Measurements from ENCODE around the gene SRSF4. TPM values are rescaled to one million over a fixed set of nuclear protein-coding genes. Genes with fewer than 3 reads are reported as not detected.

Gene SRSF4
- total and polyA plus RNA-seq, 10 of the 15 experiments (the other 5 are each of a cell fraction or from before 2014, with no cell fraction given): 17.2 to 107 (median 78.6) TPM

DNA sequence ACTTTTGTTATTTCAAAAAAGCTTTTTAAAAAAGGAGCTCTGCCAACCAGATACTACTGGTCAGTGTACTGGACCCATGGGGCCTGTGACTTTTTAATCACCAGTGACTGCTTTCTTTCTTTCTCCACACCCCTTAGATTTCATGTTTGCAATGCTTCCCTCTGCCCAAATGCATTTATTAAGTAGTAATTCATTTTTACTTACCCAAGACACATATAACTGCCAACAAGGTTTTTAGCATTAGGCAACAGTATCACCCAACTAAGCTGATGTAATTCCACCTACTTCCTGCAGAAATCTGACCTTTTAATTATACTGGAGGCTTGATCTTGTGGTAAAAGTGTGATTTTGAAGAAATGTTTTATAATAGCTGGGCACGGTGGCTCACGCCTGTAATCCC lies 36.5 kb upstream of the SRSF4 start (continued):
- TF ChIP-seq, protein P1, sequence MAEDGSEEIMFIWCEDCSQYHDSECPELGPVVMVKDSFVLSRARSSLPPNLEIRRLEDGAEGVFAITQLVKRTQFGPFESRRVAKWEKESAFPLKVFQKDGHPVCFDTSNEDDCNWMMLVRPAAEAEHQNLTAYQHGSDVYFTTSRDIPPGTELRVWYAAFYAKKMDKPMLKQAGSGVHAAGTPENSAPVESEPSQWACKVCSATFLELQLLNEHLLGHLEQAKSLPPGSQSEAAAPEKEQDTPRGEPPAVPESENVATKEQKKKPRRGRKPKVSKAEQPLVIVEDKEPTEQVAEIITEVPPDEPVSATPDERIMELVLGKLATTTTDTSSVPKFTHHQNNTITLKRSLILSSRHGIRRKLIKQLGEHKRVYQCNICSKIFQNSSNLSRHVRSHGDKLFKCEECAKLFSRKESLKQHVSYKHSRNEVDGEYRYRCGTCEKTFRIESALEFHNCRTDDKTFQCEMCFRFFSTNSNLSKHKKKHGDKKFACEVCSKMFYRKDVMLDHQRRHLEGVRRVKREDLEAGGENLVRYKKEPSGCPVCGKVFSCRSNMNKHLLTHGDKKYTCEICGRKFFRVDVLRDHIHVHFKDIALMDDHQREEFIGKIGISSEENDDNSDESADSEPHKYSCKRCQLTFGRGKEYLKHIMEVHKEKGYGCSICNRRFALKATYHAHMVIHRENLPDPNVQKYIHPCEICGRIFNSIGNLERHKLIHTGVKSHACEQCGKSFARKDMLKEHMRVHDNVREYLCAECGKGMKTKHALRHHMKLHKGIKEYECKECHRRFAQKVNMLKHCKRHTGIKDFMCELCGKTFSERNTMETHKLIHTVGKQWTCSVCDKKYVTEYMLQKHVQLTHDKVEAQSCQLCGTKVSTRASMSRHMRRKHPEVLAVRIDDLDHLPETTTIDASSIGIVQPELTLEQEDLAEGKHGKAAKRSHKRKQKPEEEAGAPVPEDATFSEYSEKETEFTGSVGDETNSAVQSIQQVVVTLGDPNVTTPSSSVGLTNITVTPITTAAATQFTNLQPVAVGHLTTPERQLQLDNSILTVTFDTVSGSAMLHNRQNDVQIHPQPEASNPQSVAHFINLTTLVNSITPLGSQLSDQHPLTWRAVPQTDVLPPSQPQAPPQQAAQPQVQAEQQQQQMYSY (CRISPR knock-in tag; IDR thresholded peaks at IDR 0.05): no peak
- no peak for TF ChIP-seq BRCA1 (IDR thresholded peaks at IDR 0.05; ENCODE audit: low read depth, low read length)

DNA sequence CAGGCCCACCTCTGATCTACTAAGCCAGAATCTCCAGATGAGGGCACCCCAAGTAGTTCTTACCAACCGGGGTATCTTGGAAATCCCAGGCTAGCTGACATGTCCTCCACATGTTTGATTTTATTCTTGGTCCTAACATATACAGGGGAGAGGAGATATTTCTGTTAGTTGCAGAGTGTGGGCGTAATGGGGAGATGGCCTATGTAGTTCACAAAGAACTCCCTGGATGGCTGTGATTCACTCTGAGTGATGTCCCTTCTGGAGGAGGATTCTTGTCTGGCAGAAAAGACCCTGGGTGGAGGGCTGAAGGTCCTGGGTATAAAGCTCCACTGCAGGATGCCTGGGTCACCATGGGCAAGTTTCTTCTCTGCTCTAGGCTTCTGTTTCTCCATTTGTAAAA lies 35.9 kb upstream of the SRSF4 start:
- no TSS peak for BruUV-seq (replicated peaks)
- Histone ChIP-seq H3K27ac (ENCODE audit: control insufficient read depth, insufficient read depth) (no peak overlapping the region), H3K79me2 (ENCODE audit: control insufficient read depth, insufficient read depth, low read length) (no peaks in the 10 kb centered on the region), H4K20me1 (ENCODE audit: control insufficient read depth, insufficient read depth) (no peaks in the 10 kb centered on the region), H3K9ac (ENCODE audit: control insufficient read depth, insufficient read depth, low read length) (no peak overlapping the region), H3K4me1 (ENCODE audit: control insufficient read depth, insufficient read depth, low read length) (no peaks in the 10 kb centered on the region), H3K4me2 (ENCODE audit: control insufficient read depth, insufficient read depth) (no peak overlapping the region), H3K36me3 (ENCODE audit: control insufficient read depth in 2 of 2, insufficient read depth in 2 of 2, low read length in 1 of 2) (no peaks in the 10 kb centered on the region), H3K27me3 (replicated peaks in 1 of 2; ENCODE audit: control insufficient read depth in 2 of 2, insufficient read depth in 2 of 2, low read length in 1 of 2) (no peaks in the 10 kb centered on the region), H3K9me3 (replicated peaks; ENCODE audit: control insufficient read depth, insufficient read depth, low read length) (no peaks in the 10 kb centered on the region), H2AFZ (ENCODE audit: control insufficient read depth, low read depth, low read length) (no peak overlapping the region), H3K4me3 (no peak overlapping the region)
- TF ChIP-seq SRF (IDR thresholded peaks at IDR 0.05; ENCODE audit: low read depth in 2 of 2, low read length in 2 of 2) (no peak), CEBPB (IDR thresholded peaks at IDR 0.05; ENCODE audit: borderline replicate concordance in 1 of 2, low read depth in 2 of 2, low read length in 2 of 2) (no peak), SP1 (IDR thresholded peaks at IDR 0.05; ENCODE audit: low read depth, low read length) (no peak)
- POLR2A ChIA-PET: interaction anchor here (0.6 kb wide), 1 partner anchor 1815 kb away, joined by 4 read pairs; no protein-coding TSS in a partner anchor
- intact Hi-C loops (cut with micrococcal nuclease; ENCODE audit: unreplicated experiment): no loop called here
- ATAC-seq: no peak
- RAD21 ChIA-PET (ENCODE audit: unreplicated experiment): no interaction called here
- DNase-seq (ENCODE audit: low read depth, low spot score): no peak
- in situ Hi-C loops (cut with MboI): no loop called here
- no peak for FAIRE-seq
- 97% methylated on average over 2 of the region's 2 CpGs for WGBS (ENCODE audit: insufficient coverage, insufficient replicate concordance, low lambda C conversion rate, missing lambda C conversion rate)
- CTCF ChIA-PET: interaction anchor here (1.2 kb wide), 1 partner anchor 15 kb away, joined by 3 read pairs; no protein-coding TSS in a partner anchor
- SMC1A ChIA-PET (ENCODE audit: uncharacterized antibody, unreplicated experiment): interaction anchor here (1.5 kb wide), 1 partner anchor 15 kb away, joined by 4 read pairs; no protein-coding TSS in a partner anchor

Measured in GM12878 (cell line).